Brain microvascular endothelial cell (primary cell): ENCODE results near the gene COPG2.

Experiments
- DNase-seq: peaks from one replicate; pipeline ENCODE4 v3.0.0-alpha.2; 2020
- H3K27ac ChIP-seq: fragments of 250-450 bp; sonication (Bioruptor Pico); 2 replicates; pipeline ENCODE4 v1.5.1; 2020; ENCODE audit warnings: mild to moderate bottlenecking, moderate library complexity
- H3K27me3 ChIP-seq: fragments of 250-450 bp; sonication (Bioruptor Pico); replicated peaks from 2 replicates; pipeline ENCODE4 v1.5.1; 2020; ENCODE audit warnings: mild to moderate bottlenecking
- H3K36me3 ChIP-seq: fragments of 250-450 bp; sonication (Bioruptor Pico); replicated peaks from 2 replicates; pipeline ENCODE4 v1.5.1; 2020; ENCODE audit warnings: mild to moderate bottlenecking
- H3K4me3 ChIP-seq: 2 replicates; pipeline ENCODE4 v1.5.1; 2011; ENCODE audit warnings: low read depth, mild to moderate bottlenecking, control low read depth, low read length, moderate library complexity
- in situ Hi-C: cut with HindIII; loops from 2 replicates; pipeline ENCODE4 v1.10.0; 2017; ENCODE audit warnings: low sequenced_read_pairs, low pct_ligation_motif_present
- TF ChIP-seq, protein P1 (sequence below): IDR thresholded peaks from 2 replicates; pipeline ENCODE4 v1.5.1; 2011; ENCODE audit warnings: low read depth, mild to moderate bottlenecking, moderate library complexity, low read length, control low read depth, inconsistent platforms; ENCODE audit errors: missing control alignments

Gene COPG2, protein sequence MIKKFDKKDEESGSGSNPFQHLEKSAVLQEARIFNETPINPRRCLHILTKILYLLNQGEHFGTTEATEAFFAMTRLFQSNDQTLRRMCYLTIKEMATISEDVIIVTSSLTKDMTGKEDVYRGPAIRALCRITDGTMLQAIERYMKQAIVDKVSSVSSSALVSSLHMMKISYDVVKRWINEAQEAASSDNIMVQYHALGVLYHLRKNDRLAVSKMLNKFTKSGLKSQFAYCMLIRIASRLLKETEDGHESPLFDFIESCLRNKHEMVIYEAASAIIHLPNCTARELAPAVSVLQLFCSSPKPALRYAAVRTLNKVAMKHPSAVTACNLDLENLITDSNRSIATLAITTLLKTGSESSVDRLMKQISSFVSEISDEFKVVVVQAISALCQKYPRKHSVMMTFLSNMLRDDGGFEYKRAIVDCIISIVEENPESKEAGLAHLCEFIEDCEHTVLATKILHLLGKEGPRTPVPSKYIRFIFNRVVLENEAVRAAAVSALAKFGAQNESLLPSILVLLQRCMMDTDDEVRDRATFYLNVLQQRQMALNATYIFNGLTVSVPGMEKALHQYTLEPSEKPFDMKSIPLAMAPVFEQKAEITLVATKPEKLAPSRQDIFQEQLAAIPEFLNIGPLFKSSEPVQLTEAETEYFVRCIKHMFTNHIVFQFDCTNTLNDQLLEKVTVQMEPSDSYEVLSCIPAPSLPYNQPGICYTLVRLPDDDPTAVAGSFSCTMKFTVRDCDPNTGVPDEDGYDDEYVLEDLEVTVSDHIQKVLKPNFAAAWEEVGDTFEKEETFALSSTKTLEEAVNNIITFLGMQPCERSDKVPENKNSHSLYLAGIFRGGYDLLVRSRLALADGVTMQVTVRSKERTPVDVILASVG

DNA sequence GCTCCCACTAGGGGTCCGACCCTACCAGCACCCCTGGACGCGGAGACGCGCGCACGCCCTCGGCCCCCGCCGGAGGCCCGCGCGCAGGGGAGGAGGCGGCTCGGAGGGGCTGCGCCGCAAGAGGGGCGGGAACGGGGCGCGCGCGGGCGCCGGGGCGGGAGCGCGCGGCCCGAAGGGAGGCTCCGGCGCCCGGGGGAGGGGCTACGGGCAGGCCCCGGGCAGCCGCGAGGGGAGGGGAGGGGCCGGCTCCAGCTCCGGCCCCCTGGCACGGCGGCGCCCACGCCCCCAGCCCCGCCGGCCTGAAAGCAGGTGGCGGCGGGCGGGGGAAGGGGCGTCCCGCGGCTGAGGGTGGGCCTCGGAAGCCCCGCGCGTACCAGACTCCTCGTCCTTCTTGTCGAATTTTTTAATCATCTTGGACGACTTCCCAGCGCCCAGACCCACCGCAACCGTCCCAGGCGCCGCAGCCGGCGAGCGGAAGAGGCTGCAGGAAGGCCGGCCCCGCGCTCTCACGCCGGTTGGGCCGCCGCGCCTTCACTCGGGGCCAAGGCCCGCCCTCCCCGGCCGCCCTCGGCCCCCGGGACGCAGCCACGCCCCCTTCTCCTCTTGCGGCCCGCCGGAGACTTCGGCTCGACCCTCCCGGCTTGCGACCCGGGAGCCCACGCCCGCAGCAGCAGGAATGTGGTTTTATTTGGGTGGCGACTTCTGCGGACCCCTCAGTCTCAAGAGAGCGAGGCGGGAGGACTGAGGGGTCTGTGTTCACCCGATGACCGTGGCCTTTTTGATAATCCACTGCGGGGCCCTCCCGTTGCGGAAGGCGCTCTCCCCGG lies at the start of gene COPG2:
Gene COPG2 (minus strand): TSS at position 491 of the 827 bp plus-strand sequence. CDS start 80 bp downstream, at position 411.
- DNase-seq, result peak; percentile 67
- Histone ChIP-seq H3K4me3 (peak within 1 kb of the TSS; percentile 61), H3K27me3 (no peaks in the 10 kb centered on the region), H3K27ac (peak within 1 kb of the TSS; percentile 44), H3K36me3 (no peaks in the 10 kb centered on the region)
- TF ChIP-seq, protein P1, sequence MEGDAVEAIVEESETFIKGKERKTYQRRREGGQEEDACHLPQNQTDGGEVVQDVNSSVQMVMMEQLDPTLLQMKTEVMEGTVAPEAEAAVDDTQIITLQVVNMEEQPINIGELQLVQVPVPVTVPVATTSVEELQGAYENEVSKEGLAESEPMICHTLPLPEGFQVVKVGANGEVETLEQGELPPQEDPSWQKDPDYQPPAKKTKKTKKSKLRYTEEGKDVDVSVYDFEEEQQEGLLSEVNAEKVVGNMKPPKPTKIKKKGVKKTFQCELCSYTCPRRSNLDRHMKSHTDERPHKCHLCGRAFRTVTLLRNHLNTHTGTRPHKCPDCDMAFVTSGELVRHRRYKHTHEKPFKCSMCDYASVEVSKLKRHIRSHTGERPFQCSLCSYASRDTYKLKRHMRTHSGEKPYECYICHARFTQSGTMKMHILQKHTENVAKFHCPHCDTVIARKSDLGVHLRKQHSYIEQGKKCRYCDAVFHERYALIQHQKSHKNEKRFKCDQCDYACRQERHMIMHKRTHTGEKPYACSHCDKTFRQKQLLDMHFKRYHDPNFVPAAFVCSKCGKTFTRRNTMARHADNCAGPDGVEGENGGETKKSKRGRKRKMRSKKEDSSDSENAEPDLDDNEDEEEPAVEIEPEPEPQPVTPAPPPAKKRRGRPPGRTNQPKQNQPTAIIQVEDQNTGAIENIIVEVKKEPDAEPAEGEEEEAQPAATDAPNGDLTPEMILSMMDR, result no peak
- in situ Hi-C loops, result no loop called here

DNA sequence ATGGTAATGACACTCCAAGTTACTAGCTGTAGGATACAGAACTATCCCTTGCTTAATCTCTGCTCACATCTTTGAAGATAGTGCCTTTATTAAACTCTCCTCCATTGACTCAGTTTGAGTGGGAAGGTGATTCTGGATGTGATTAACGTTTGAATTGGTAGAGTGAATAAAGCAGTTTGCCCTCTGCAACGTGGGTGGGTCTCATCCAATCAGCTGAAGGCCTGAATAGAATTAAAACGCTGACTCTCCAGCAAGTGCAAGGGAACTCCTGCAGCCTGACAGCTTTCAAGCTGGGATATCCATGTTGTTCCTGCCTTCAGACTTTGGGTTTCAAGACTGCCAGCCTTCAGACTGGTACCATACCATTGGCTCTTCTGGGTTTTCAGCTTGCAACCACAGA lies 43.9 kb upstream of the COPG2 start:
- no peaks in the 10 kb centered on the region for H3K27me3 ChIP-seq
- in situ Hi-C loops, result no loop called here
- TF ChIP-seq, protein P1, result no peak

DNA sequence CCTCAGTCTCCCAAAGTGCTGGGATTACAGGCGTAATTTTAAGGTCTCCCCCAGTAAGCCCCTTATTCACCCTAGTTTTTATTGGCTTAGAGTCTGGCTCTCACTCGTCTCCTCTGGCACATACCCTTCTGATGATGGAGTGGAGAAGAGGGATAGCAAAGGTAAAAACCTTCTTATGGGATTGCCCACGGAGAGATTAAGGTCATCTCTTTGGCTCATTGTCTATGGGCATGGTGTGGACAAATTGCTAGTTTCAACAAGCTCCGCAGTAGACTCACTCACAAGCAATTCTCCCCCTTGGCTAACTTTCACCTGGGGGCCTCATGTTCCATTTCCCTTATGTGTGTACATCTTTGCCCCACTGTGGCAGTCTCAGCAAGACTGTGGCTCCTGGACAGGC lies 40.2 kb upstream of the COPG2 start:
- in situ Hi-C loops, result no loop called here
- Histone ChIP-seq H3K36me3 (no peaks in the 10 kb centered on the region), H3K27ac (no peak overlapping the region), H3K4me3 (no peak overlapping the region), H3K27me3 (no peaks in the 10 kb centered on the region)
- DNase-seq, result no peak
- TF ChIP-seq, protein P1, result no peak

More for the DNA sequence above, 43.9 kb upstream of the COPG2 start:
- no peaks in the 10 kb centered on the region for H3K36me3 ChIP-seq
- DNase-seq, result no peak
- H3K27ac ChIP-seq, result no peak overlapping the region
- H3K4me3 ChIP-seq, result no peak overlapping the region

DNA sequence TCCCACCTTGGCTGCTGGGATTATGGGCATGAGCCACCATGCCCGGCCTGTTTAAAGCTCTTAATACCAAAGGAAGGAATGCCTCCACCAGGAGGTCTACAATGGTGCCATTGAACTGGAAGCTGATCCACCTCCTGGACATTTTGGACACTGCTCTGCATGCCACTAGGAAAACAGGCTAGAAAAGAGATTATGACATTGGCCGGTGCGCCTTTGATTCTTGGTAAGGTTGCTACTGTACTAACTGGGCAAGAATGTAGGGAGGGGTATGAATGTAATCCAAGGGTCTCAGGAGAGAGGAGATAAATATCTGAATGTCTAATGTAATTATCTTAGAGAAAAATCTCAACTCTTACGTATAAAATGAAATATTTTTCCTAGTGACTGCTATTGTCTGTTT lies 39.5 kb upstream of the COPG2 start:
- Histone ChIP-seq H3K27ac (no peak overlapping the region), H3K4me3 (no peak overlapping the region), H3K36me3 (no peaks in the 10 kb centered on the region), H3K27me3 (no peaks in the 10 kb centered on the region)
- in situ Hi-C loops, result no loop called here
- TF ChIP-seq, protein P1, result no peak
- DNase-seq, result no peak

DNA sequence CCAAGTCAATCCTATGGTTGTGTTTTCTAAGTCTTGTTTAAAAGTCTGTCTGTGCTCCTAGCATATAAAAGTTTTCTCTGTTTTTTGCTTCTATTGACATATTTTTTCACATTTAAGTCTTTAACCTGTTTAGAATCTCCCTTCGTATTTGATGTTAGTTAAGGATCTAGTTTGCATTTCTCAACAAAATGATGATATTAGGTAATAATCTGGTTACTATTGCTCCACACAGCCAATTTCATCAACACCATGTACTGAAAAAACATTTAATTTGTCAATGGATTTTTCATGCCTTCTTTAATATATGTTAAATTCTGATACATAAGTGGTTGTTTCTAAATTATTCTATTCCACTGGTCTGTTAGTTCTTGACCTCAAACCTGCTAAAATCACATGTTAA lies 35.3 kb upstream of the COPG2 start:
- in situ Hi-C loops, result no loop called here
- no peak overlapping the region for H3K4me3 ChIP-seq
- H3K27me3 ChIP-seq, result no peaks in the 10 kb centered on the region
- no peaks in the 10 kb centered on the region for H3K36me3 ChIP-seq
- no peak overlapping the region for H3K27ac ChIP-seq
- no peak for DNase-seq
- TF ChIP-seq, protein P1, result no peak
